HepG2 (cell line): ENCODE data around the gene ANTKMT. TPM values are rescaled to one million over a fixed set of nuclear protein-coding genes. Genes with fewer than 3 reads are reported as not detected.
A peak's percentile ranks its signal among the peaks of the same experiment; 100 is the strongest.

Source experiments
- CHCHD3 ChIP-seq: sonication (generic); formaldehyde crosslinking; IDR thresholded peaks from 2 replicates; pipeline ENCODE4 v1.8.0; 2022; ENCODE audit warnings: mild to moderate bottlenecking, missing genetic modification reagents, moderate library complexity
- ELF4 ChIP-seq: sonication (generic); formaldehyde crosslinking; IDR thresholded peaks from 2 replicates; pipeline ENCODE4 v1.5.0; 2020; ENCODE audit warnings: missing genetic modification reagents, mild to moderate bottlenecking, moderate library complexity, borderline replicate concordance
- NFYB ChIP-seq: sonication (generic); formaldehyde crosslinking; IDR thresholded peaks from 2 replicates; pipeline ENCODE4 v1.4.0; 2020; ENCODE audit warnings: missing genetic modification reagents
- RARA ChIP-seq: IDR thresholded peaks from 2 replicates; pipeline ENCODE4 v1.6.1; 2016; ENCODE audit warnings: missing genetic modification reagents, missing compliant biosample characterization
- RBAK ChIP-seq: sonication (generic); formaldehyde crosslinking; IDR thresholded peaks from 2 replicates; pipeline ENCODE4 v1.5.1; 2020; ENCODE audit warnings: mild to moderate bottlenecking, missing genetic modification reagents
- REPIN1 ChIP-seq: sonication (generic); formaldehyde crosslinking; IDR thresholded peaks from 2 replicates; pipeline ENCODE4 v1.8.0; 2022; ENCODE audit warnings: missing genetic modification reagents, low read depth, mild to moderate bottlenecking, borderline replicate concordance
- THAP11 ChIP-seq: IDR thresholded peaks from 2 replicates; pipeline ENCODE4 v1.6.1; 2016; ENCODE audit warnings: missing biosample characterization, missing genetic modification reagents
- ZNF251 ChIP-seq: sonication (generic); formaldehyde crosslinking; IDR thresholded peaks from 2 replicates; pipeline ENCODE4 v1.9.0; 2021; ENCODE audit warnings: mild to moderate bottlenecking, missing genetic modification reagents
- ZNF260 ChIP-seq: sonication (generic); formaldehyde crosslinking; IDR thresholded peaks from 2 replicates; pipeline ENCODE4 v1.4.0; 2020; ENCODE audit warnings: missing genetic modification reagents, low read depth, mild to moderate bottlenecking, borderline replicate concordance
- ZNF33B ChIP-seq: sonication (generic); formaldehyde crosslinking; IDR thresholded peaks from 2 replicates; pipeline ENCODE4 v1.5.1; 2020; ENCODE audit warnings: mild to moderate bottlenecking, missing genetic modification reagents
- ZNF496 ChIP-seq: sonication (generic); formaldehyde crosslinking; IDR thresholded peaks from 2 replicates; pipeline ENCODE4 v1.8.1; 2023; ENCODE audit warnings: mild to moderate bottlenecking, moderate library complexity, missing genetic modification reagents; ENCODE audit not compliant: insufficient replicate concordance
- ZNF510 ChIP-seq: sonication (generic); formaldehyde crosslinking; IDR thresholded peaks from 2 replicates; pipeline ENCODE4 v1.4.0; 2020; ENCODE audit warnings: low read depth, mild to moderate bottlenecking, missing genetic modification reagents
- ZNF558 ChIP-seq: sonication (generic); formaldehyde crosslinking; IDR thresholded peaks from 2 replicates; pipeline ENCODE4 v1.9.0; 2022; ENCODE audit warnings: mild to moderate bottlenecking, missing genetic modification reagents, borderline replicate concordance
- polyA plus RNA-seq, 8 experiments: library from polyadenylated mRNA; depleted of rRNA in 3 of 8; stranded (reverse) in 7 of 8; unstranded in 1 of 8; fragments of >200 nt; fragmentation: Illumina TruSeq in 4 of 8; extraction: Trizol in 4 of 8; gene quantifications; 2 replicates each; pipeline versions ENCODE4 v1.2.1 to v1.2.3, GENCODE V29; 2011 to 2016; ENCODE audit warnings: low read depth in 4 of 8, missing spikeins in 1 of 8, mixed read lengths in 1 of 8; ENCODE audit not compliant: insufficient read depth in 1 of 8
- total RNA-seq, 5 experiments: library from RNA; depleted of rRNA; stranded (reverse); fragments of >200 nt; fragmentation: Illumina TruSeq; extraction: Trizol; gene quantifications; 2 replicates each; pipeline ENCODE4 v1.2.3, GENCODE V29; 2016; ENCODE audit warnings: low read depth in 1 of 5
- TF ChIP-seq, protein P1 (sequence below): sonication (generic); formaldehyde crosslinking; IDR thresholded peaks from 2 replicates; pipeline ENCODE4 v1.8.1; 2023; ENCODE audit warnings: mild to moderate bottlenecking, missing genetic modification reagents
- TF ChIP-seq, protein P2 (sequence below): sonication (generic); formaldehyde crosslinking; IDR thresholded peaks from 2 replicates; pipeline ENCODE4 v1.4.0; 2020; ENCODE audit warnings: missing genetic modification reagents, borderline replicate concordance
- TF ChIP-seq, protein P3 (sequence below): sonication (generic); formaldehyde crosslinking; IDR thresholded peaks from 2 replicates; pipeline ENCODE4 v1.5.0; 2020; ENCODE audit warnings: missing genetic modification reagents
- TF ChIP-seq, protein P4 (sequence below): sonication (generic); formaldehyde crosslinking; IDR thresholded peaks from 2 replicates; pipeline ENCODE4 v1.5.0; 2020; ENCODE audit warnings: mild to moderate bottlenecking, missing genetic modification reagents

ANTKMT gene
- total and polyA plus RNA-seq, 2 of the 13 experiments (the other 11 are each of a cell fraction or from before 2014, with no cell fraction given): 7.5 to 47.8 TPM

DNA sequence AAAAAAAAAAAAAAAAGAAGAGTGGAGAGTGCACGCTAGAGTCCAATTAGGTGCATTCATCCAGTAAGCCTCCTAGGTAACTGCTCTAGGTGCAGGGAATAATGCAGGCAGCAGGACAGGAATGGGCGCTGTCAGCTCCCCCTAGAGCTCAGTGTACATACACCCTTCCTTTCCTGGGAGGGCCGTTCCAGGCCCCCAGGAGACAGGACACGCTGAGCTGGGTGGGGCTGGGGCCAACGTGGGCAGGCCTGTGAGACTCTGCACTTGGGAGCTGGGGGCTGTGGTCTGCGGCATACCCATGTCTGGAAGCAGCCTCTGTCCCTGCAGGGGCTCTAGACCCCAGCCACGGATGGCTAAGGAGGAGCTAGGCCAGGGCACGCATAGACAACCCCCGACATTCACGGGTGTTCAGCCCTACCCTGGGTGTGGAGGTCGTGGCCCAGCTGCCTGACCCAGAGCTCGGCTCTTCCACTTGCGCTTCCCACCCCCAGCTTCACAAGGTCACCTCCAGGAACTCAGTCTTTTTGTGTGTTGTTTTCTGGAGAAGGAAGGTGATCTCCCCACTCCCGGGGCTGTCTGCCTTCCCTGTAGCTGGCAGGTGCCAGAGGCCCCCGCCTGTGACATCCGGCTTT lies 1.0 kb upstream of the ANTKMT start (continued):
- TF ChIP-seq RBAK (CRISPR knock-in tag) (no peak), ZNF33B (CRISPR knock-in tag) (no peak), ZNF510 (CRISPR knock-in tag) (no peak), ZNF251 (CRISPR knock-in tag) (no peak), ELF4 (no peak), REPIN1 (CRISPR knock-in tag) (0 out of 2 replicates have a peak, but pooled peaks have one; percentile 32), ZNF496 (no peak), CHCHD3 (CRISPR knock-in tag) (no peak), ZNF260 (no peak), ZNF558 (CRISPR knock-in tag) (0 out of 2 replicates have a peak, but pooled peaks have one; percentile 34), THAP11 (CRISPR knock-in tag) (no peak), RARA (CRISPR knock-in tag) (0 out of 2 replicates have a peak, but pooled peaks have one; percentile 22), NFYB (CRISPR knock-in tag) (no peak)
- TF ChIP-seq, protein P1, sequence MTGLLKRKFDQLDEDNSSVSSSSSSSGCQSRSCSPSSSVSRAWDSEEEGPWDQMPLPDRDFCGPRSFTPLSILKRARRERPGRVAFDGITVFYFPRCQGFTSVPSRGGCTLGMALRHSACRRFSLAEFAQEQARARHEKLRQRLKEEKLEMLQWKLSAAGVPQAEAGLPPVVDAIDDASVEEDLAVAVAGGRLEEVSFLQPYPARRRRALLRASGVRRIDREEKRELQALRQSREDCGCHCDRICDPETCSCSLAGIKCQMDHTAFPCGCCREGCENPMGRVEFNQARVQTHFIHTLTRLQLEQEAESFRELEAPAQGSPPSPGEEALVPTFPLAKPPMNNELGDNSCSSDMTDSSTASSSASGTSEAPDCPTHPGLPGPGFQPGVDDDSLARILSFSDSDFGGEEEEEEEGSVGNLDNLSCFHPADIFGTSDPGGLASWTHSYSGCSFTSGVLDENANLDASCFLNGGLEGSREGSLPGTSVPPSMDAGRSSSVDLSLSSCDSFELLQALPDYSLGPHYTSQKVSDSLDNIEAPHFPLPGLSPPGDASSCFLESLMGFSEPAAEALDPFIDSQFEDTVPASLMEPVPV: peak; percentile 59; the same call in 1 of the 2 replicates
- TF ChIP-seq, protein P2, sequence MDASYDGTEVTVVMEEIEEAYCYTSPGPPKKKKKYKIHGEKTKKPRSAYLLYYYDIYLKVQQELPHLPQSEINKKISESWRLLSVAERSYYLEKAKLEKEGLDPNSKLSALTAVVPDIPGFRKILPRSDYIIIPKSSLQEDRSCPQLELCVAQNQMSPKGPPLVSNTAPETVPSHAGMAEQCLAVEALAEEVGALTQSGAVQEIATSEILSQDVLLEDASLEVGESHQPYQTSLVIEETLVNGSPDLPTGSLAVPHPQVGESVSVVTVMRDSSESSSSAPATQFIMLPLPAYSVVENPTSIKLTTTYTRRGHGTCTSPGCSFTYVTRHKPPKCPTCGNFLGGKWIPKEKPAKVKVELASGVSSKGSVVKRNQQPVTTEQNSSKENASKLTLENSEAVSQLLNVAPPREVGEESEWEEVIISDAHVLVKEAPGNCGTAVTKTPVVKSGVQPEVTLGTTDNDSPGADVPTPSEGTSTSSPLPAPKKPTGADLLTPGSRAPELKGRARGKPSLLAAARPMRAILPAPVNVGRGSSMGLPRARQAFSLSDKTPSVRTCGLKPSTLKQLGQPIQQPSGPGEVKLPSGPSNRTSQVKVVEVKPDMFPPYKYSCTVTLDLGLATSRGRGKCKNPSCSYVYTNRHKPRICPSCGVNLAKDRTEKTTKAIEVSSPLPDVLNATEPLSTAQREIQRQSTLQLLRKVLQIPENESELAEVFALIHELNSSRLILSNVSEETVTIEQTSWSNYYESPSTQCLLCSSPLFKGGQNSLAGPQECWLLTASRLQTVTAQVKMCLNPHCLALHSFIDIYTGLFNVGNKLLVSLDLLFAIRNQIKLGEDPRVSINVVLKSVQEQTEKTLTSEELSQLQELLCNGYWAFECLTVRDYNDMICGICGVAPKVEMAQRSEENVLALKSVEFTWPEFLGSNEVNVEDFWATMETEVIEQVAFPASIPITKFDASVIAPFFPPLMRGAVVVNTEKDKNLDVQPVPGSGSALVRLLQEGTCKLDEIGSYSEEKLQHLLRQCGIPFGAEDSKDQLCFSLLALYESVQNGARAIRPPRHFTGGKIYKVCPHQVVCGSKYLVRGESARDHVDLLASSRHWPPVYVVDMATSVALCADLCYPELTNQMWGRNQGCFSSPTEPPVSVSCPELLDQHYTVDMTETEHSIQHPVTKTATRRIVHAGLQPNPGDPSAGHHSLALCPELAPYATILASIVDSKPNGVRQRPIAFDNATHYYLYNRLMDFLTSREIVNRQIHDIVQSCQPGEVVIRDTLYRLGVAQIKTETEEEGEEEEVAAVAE: no peak
- TF ChIP-seq, protein P3, sequence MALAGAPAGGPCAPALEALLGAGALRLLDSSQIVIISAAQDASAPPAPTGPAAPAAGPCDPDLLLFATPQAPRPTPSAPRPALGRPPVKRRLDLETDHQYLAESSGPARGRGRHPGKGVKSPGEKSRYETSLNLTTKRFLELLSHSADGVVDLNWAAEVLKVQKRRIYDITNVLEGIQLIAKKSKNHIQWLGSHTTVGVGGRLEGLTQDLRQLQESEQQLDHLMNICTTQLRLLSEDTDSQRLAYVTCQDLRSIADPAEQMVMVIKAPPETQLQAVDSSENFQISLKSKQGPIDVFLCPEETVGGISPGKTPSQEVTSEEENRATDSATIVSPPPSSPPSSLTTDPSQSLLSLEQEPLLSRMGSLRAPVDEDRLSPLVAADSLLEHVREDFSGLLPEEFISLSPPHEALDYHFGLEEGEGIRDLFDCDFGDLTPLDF (CRISPR knock-in tag): no peak
- TF ChIP-seq, protein P4, sequence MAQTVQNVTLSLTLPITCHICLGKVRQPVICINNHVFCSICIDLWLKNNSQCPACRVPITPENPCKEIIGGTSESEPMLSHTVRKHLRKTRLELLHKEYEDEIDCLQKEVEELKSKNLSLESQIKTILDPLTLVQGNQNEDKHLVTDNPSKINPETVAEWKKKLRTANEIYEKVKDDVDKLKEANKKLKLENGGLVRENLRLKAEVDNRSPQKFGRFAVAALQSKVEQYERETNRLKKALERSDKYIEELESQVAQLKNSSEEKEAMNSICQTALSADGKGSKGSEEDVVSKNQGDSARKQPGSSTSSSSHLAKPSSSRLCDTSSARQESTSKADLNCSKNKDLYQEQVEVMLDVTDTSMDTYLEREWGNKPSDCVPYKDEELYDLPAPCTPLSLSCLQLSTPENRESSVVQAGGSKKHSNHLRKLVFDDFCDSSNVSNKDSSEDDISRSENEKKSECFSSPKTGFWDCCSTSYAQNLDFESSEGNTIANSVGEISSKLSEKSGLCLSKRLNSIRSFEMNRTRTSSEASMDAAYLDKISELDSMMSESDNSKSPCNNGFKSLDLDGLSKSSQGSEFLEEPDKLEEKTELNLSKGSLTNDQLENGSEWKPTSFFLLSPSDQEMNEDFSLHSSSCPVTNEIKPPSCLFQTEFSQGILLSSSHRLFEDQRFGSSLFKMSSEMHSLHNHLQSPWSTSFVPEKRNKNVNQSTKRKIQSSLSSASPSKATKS: no peak
